SU-DHL-6 (cell line): Measurements from ENCODE around the gene GPR108.

Experiments used
- H2AFZ ChIP-seq: fragments of 200-600 bp; sonication (generic); 2 replicates; pipeline ENCODE4 v1.6.1; 2014; ENCODE audit warnings: low read depth, mild to moderate bottlenecking, moderate library complexity, mixed read lengths, antibody characterized with exemption, low read length; ENCODE audit not compliant: severe bottlenecking
- H3F3A ChIP-seq: fragments of 200-600 bp; shearing (Covaris generic); 2 replicates; pipeline ENCODE4 v1.6.0; 2016; ENCODE audit warnings: antibody characterized with exemption, mild to moderate bottlenecking; ENCODE audit not compliant: insufficient read depth
- H3K27ac ChIP-seq: fragments of 200-600 bp; sonication (generic); 2 replicates; pipeline ENCODE4 v1.5.1; 2016; ENCODE audit warnings: low read depth, mild to moderate bottlenecking, low read length, moderate library complexity, mixed read lengths
- H3K27me3 ChIP-seq: fragments of 200-600 bp; sonication (generic), shearing (Covaris generic); 2 replicates; pipeline ENCODE4 v1.6.0; 2014; ENCODE audit warnings: mild to moderate bottlenecking, low read length
- H3K36me3 ChIP-seq: fragments of 200-600 bp; sonication (generic); 2 replicates; pipeline ENCODE4 v1.6.1; 2014; ENCODE audit warnings: mild to moderate bottlenecking, low read length, mixed read lengths
- H3K4me2 ChIP-seq: fragments of 300-600, 200-600 bp; shearing (Covaris generic), sonication (generic); 2 replicates; pipeline ENCODE4 v1.6.0; 2014; ENCODE audit warnings: low read length, low read depth, mild to moderate bottlenecking; ENCODE audit not compliant: poor library complexity, severe bottlenecking
- H3K4me3 ChIP-seq: fragments of 200-600 bp; sonication (generic); 2 replicates; pipeline ENCODE4 v1.5.1; 2014; ENCODE audit warnings: antibody characterized with exemption, low read length, mild to moderate bottlenecking, mixed read lengths; ENCODE audit not compliant: insufficient read depth, poor library complexity, severe bottlenecking
- H3K79me2 ChIP-seq: fragments of 200-600 bp; sonication (generic); 2 replicates; pipeline ENCODE4 v1.6.1; 2014; ENCODE audit warnings: mild to moderate bottlenecking, low read length, moderate library complexity; ENCODE audit not compliant: insufficient read depth
- H3K9ac ChIP-seq: fragments of 200-600 bp; sonication (generic); 2 replicates; pipeline ENCODE4 v1.7.0; 2014; ENCODE audit warnings: mild to moderate bottlenecking, low read length
- H3K9me2 ChIP-seq: fragments of 200-600 bp; sonication (generic); replicated peaks from 2 replicates; pipeline ENCODE4 v1.6.1; 2014; ENCODE audit warnings: low read length; ENCODE audit not compliant: insufficient read depth
- H3K9me3 ChIP-seq: fragments of 200-600 bp; sonication (generic); 2 replicates; pipeline ENCODE4 v1.6.1; 2014; ENCODE audit warnings: low read length, mixed read lengths; ENCODE audit not compliant: insufficient read depth
- H4K20me1 ChIP-seq: fragments of 200-600 bp; sonication (generic); 2 replicates; pipeline ENCODE4 v1.6.1; 2014; ENCODE audit warnings: low read depth, mild to moderate bottlenecking, antibody characterized with exemption, low read length, moderate library complexity, mixed read lengths
- EZH2phosphoT487 ChIP-seq: fragments of 200-600 bp; sonication (generic), shearing (Covaris generic); conservative IDR thresholded peaks from 2 replicates; pipeline ENCODE4 v1.6.1; 2018; ENCODE audit warnings: mild to moderate bottlenecking, antibody characterized with exemption, low read length, moderate library complexity, mixed read lengths
- TF ChIP-seq, protein P1 (sequence below): fragments of 200-600 bp; sonication (generic); IDR thresholded peaks from one replicate; pipeline ENCODE4 v1.5.1; 2017; ENCODE audit warnings: antibody characterized with exemption, mild to moderate bottlenecking, low read length, moderate library complexity; ENCODE audit not compliant: insufficient read depth, poor library complexity, severe bottlenecking

GPR108 gene

DNA sequence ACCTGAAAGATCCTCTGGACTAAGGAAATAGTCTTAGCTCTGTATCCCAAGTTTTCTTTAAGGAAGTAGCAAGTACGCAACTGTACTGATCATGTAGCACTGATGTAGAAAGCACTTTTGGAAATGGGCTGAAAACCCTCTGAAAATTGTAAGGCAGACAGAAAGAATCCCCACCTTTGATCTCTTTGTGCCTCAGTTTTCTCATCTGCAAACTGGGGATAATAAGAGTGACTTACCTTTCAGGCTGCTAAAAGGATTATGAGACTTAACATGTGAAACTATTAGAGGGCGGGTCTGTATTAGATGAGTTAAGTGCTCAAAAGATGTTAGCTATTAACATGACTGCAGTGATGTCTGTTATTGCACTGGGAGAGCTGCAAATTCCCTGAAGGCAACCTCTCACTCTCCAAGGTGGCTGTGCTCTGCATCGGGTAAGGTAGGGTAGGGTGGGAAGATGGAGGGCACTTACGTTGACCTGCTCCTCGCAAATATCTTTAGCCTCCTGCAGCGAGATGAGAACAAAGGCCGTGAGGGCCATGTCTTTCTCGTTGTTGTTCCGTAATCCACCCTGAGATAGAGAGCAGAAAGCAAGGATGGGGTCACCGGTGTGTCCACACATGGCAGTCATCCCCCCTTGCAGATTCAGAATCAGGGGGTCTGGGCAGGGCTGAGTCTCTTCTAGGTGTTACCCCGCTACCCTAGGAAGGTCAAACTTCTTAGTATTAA is 47.1 kb downstream of the GPR108 start:
- TF ChIP-seq, protein P1, sequence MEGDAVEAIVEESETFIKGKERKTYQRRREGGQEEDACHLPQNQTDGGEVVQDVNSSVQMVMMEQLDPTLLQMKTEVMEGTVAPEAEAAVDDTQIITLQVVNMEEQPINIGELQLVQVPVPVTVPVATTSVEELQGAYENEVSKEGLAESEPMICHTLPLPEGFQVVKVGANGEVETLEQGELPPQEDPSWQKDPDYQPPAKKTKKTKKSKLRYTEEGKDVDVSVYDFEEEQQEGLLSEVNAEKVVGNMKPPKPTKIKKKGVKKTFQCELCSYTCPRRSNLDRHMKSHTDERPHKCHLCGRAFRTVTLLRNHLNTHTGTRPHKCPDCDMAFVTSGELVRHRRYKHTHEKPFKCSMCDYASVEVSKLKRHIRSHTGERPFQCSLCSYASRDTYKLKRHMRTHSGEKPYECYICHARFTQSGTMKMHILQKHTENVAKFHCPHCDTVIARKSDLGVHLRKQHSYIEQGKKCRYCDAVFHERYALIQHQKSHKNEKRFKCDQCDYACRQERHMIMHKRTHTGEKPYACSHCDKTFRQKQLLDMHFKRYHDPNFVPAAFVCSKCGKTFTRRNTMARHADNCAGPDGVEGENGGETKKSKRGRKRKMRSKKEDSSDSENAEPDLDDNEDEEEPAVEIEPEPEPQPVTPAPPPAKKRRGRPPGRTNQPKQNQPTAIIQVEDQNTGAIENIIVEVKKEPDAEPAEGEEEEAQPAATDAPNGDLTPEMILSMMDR: no peak
- H3K9ac ChIP-seq: no peak overlapping the region
- H3K4me3 ChIP-seq: no peak overlapping the region
- H3K36me3 ChIP-seq: no peaks in the 10 kb centered on the region
- H3K27ac ChIP-seq: no peak overlapping the region
- no peaks in the 10 kb centered on the region for H3F3A ChIP-seq
- H3K9me2 ChIP-seq: no peaks in the 10 kb centered on the region
- H2AFZ ChIP-seq: no peak overlapping the region
- H4K20me1 ChIP-seq: no peaks in the 10 kb centered on the region
- peaks cover 5% of the 10 kb centered on the region; the same call in 1 of the 2 replicates for H3K9me3 ChIP-seq
- no peak overlapping the region for H3K4me2 ChIP-seq
- no peaks in the 10 kb centered on the region for H3K27me3 ChIP-seq
- H3K79me2 ChIP-seq: no peaks in the 10 kb centered on the region

- no peak overlapping the region for H3K4me3 ChIP-seq
- H4K20me1 ChIP-seq: no peaks in the 10 kb centered on the region
- H3K4me2 ChIP-seq: no peak overlapping the region
- no peak overlapping the region for H3K9ac ChIP-seq
- H3K27ac ChIP-seq: no peak overlapping the region
- no peaks in the 10 kb centered on the region for H3K36me3 ChIP-seq
- H3K79me2 ChIP-seq: no peaks in the 10 kb centered on the region
- H2AFZ ChIP-seq: no peak overlapping the region
- H3K9me3 ChIP-seq: peaks cover 5% of the 10 kb centered on the region; the same call in 1 of the 2 replicates
- TF ChIP-seq, protein P1: no peak
- TF ChIP-seq EZH2phosphoT487: no peak
- no peaks in the 10 kb centered on the region for H3K9me2 ChIP-seq
- no peaks in the 10 kb centered on the region for H3F3A ChIP-seq
- no peaks in the 10 kb centered on the region for H3K27me3 ChIP-seq
Observed at GRCh38 chr19:6687114-6687513, 50.3 kb downstream of the GPR108 start.

DNA sequence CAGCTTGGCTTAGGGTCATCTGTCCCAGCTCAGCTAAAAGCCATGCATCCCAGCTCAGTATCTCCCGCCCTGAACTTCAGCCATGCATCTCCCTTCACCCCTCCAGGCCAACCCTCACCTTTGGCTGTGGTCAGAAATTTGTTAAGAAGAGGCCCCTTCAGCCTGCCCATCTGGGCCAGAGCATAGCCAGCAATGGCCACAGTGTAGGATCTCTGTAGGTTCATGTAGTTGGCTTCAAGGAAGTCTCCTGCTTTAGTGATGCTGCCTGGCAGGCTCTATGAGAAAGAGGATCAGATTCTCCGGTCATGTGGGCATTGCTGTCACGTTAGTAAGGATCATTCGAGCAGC is 50.8 kb downstream of the GPR108 start:
- Histone ChIP-seq H3K9me3 (peaks cover 5% of the 10 kb centered on the region; the same call in 1 of the 2 replicates), H3K9me2 (no peaks in the 10 kb centered on the region), H3K9ac (no peak overlapping the region), H3K79me2 (no peaks in the 10 kb centered on the region), H3K27me3 (no peaks in the 10 kb centered on the region), H4K20me1 (no peaks in the 10 kb centered on the region), H3K4me3 (no peak overlapping the region), H3K4me2 (no peak overlapping the region), H3F3A (no peaks in the 10 kb centered on the region), H3K36me3 (no peaks in the 10 kb centered on the region), H2AFZ (no peak overlapping the region), H3K27ac (no peak overlapping the region)
- no peak for TF ChIP-seq EZH2phosphoT487
- TF ChIP-seq, protein P1: no peak
